DOHH2 (cell line): ENCODE results near the gene CACNA1A.

Experiments used
- H3F3A ChIP-seq: fragments of 200-600 bp; sonication (generic), shearing (Covaris generic); 2 replicates; pipeline ENCODE4 v1.6.0; 2016; ENCODE audit warnings: antibody characterized with exemption, mild to moderate bottlenecking; ENCODE audit not compliant: control insufficient read depth, insufficient read depth
- H3K27ac ChIP-seq: fragments of 200-600 bp; sonication (generic); 2 replicates; pipeline ENCODE4 v1.5.1; 2014; ENCODE audit warnings: low read depth, mild to moderate bottlenecking, low read length, moderate library complexity
- H3K27me3 ChIP-seq: fragments of 200-600 bp; sonication (generic); 2 replicates; pipeline ENCODE4 v1.6.1; 2014; ENCODE audit warnings: mild to moderate bottlenecking, low read length, mixed read lengths; ENCODE audit not compliant: control insufficient read depth
- H3K36me3 ChIP-seq: fragments of 200-600 bp; sonication (generic); 2 replicates; pipeline ENCODE4 v1.6.1; 2014; ENCODE audit warnings: mild to moderate bottlenecking, low read length, moderate library complexity, mixed read lengths; ENCODE audit not compliant: control insufficient read depth
- H3K4me1 ChIP-seq: fragments of 200-600 bp; sonication (generic); 2 replicates; pipeline ENCODE4 v1.6.1; 2014; ENCODE audit warnings: mild to moderate bottlenecking, low read length, mixed read lengths; ENCODE audit not compliant: control insufficient read depth
- H3K4me2 ChIP-seq: fragments of 200-600 bp; sonication (generic); 2 replicates; pipeline ENCODE4 v1.6.0; 2014; ENCODE audit warnings: mild to moderate bottlenecking, low read length, moderate library complexity
- H3K4me3 ChIP-seq: fragments of 200-600 bp; sonication (generic); 2 replicates; pipeline ENCODE4 v1.5.1; 2014; ENCODE audit warnings: mild to moderate bottlenecking, low read length, mixed read lengths
- H3K79me2 ChIP-seq: fragments of 200-600 bp; sonication (generic); 2 replicates; pipeline ENCODE4 v1.6.1; 2014; ENCODE audit warnings: mild to moderate bottlenecking, low read length, mixed read lengths; ENCODE audit not compliant: control insufficient read depth
- H3K9me2 ChIP-seq: fragments of 200-600 bp; sonication (generic); replicated peaks from 2 replicates; pipeline ENCODE4 v1.6.1; 2014; ENCODE audit warnings: mild to moderate bottlenecking, low read length, mixed read lengths; ENCODE audit not compliant: control insufficient read depth
- H3K9me3 ChIP-seq: fragments of 200-600 bp; sonication (generic); 2 replicates; pipeline ENCODE4 v1.6.1; 2014; ENCODE audit warnings: antibody characterized with exemption, low read length, mixed read lengths; ENCODE audit not compliant: control insufficient read depth, insufficient read depth
- H4K20me1 ChIP-seq: fragments of 200-600 bp; sonication (generic); 2 replicates; pipeline ENCODE4 v1.6.0; 2014; ENCODE audit warnings: low read depth, mild to moderate bottlenecking, antibody characterized with exemption, low read length, moderate library complexity; ENCODE audit not compliant: control insufficient read depth, insufficient read depth
- CTCF ChIP-seq: fragments of 200-600 bp; sonication (generic); IDR thresholded peaks from one replicate; pipeline ENCODE4 v1.5.1; 2014; ENCODE audit warnings: antibody characterized with exemption, mild to moderate bottlenecking, low read depth, low read length; ENCODE audit not compliant: poor library complexity, severe bottlenecking
- EZH2phosphoT487 ChIP-seq: fragments of 200-600 bp; sonication (generic); IDR thresholded peaks from 2 replicates; pipeline ENCODE4 v1.6.1; 2017; ENCODE audit warnings: borderline replicate concordance, mild to moderate bottlenecking, antibody characterized with exemption, low read length, moderate library complexity, mixed read lengths

The CACNA1A gene

DNA sequence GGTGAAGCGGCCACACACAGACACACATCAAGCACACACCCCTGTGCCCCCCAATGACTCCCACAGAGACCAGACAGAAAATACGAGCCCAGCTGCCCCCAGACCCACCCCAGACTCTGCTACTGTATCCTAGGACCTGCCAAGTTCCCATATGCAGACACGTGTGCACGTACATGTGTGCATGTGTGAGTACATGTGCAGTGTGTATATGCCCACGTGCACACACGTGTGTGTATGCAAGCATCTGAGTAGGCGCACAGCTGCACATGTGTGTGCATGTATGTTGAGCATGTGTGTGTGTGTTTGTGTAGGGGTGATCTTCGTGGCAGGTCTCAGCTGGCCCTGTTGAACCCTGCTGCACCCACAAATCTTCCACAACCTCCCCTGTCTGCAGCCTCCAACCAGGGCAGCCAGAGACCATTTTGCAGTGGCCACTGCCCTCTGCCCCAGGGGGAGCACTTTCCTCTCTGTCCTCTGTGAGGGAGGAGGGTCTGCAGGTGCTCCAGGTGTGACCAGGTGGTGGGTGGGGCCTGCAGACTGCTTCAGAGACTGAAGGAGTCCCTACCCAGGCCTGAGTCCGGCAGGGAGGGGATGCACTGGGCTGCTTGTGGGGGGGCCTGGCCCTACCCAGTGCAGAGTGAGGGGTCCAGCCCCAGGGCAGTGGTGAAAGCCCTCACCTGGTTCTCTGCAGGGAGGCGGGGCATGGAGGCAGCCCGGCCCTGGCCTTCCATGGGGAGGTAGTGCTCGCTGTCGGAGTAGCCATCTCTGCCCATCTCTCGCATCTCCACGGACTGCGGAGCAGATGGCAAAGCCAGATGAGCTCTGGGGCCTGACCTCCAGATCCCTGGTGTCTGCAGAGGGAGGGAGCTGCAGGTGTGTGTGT is 294.6 kb downstream of the CACNA1A start:
- Histone ChIP-seq H3K4me2 (no peak overlapping the region), H4K20me1 (no peaks in the 10 kb centered on the region), H3K27me3 (peaks cover 28% of the 10 kb centered on the region), H3K79me2 (no peaks in the 10 kb centered on the region), H3K4me1 (peaks cover 39% of the 10 kb centered on the region), H3K9me2 (no peaks in the 10 kb centered on the region), H3K36me3 (no peaks in the 10 kb centered on the region), H3K4me3 (no peak overlapping the region), H3K9me3 (no peaks in the 10 kb centered on the region), H3F3A (peaks cover 3% of the 10 kb centered on the region; the same call in 1 of the 2 replicates), H3K27ac (no peak overlapping the region)
- TF ChIP-seq CTCF (no peak), EZH2phosphoT487 (no peak)

DNA sequence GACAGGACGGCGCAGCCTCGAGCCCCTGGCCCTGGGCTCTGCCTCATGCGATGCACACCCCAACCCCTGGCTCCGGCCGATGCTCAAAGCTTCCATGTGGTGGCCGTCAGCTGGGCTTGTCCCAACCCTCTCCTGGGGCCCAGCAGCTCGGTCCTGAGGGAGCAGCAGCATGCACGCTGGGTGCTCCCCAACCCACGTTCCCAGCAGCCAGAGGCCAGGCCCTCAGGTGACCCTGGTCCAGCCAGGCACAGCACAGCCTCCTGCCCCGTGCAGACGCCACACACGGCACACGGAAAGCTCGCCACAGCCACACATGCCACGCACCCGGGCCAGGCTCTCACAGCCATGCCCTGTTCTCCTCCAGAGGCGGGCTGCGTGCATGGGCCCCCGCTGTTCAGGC is 295.3 kb downstream of the CACNA1A start:
- Histone ChIP-seq H3F3A (peaks cover 8% of the 10 kb centered on the region), H3K9me2 (no peaks in the 10 kb centered on the region), H3K36me3 (no peaks in the 10 kb centered on the region), H3K4me2 (no peak overlapping the region), H3K79me2 (no peaks in the 10 kb centered on the region), H3K4me3 (no peak overlapping the region), H4K20me1 (no peaks in the 10 kb centered on the region), H3K9me3 (no peaks in the 10 kb centered on the region), H3K27me3 (peaks cover 28% of the 10 kb centered on the region), H3K27ac (no peak overlapping the region), H3K4me1 (peaks cover 41% of the 10 kb centered on the region)
- no peak for TF ChIP-seq EZH2phosphoT487
- no peak for TF ChIP-seq CTCF

- H3F3A ChIP-seq = peaks cover 9% of the 10 kb centered on the region
- no peak overlapping the region for H3K4me2 ChIP-seq
- no peaks in the 10 kb centered on the region for H3K9me2 ChIP-seq
- H3K4me3 ChIP-seq = no peak overlapping the region
- peaks cover 28% of the 10 kb centered on the region for H3K27me3 ChIP-seq
- no peak for TF ChIP-seq CTCF
- TF ChIP-seq EZH2phosphoT487 = no peak
- no peak overlapping the region for H3K27ac ChIP-seq
- no peaks in the 10 kb centered on the region for H3K36me3 ChIP-seq
- no peaks in the 10 kb centered on the region for H4K20me1 ChIP-seq
- no peaks in the 10 kb centered on the region for H3K9me3 ChIP-seq
- H3K79me2 ChIP-seq = no peaks in the 10 kb centered on the region
- H3K4me1 ChIP-seq = peaks cover 37% of the 10 kb centered on the region
Observed at GRCh38 chr19:13210339-13210775, 295.9 kb downstream of the CACNA1A start.
